Subcutaneous abdominal adipose tissue (tissue), 5 donors: ENCODE measurements around the gene SLC9C2.
A peak's percentile ranks its signal among the peaks of the same experiment; 100 is the strongest.

Source experiments
- H3K27ac ChIP-seq: one replicate; pipeline ENCODE4 v1.7.0; 2013; ENCODE audit warnings: low read depth, mild to moderate bottlenecking, inconsistent platforms, low read length, moderate library complexity
- H3K27me3 ChIP-seq, 5 donors: one replicate each; pipeline ENCODE4 v1.7.0; 2013; ENCODE audit warnings: low read length in 5 of 5, inconsistent platforms in 1 of 5; ENCODE audit not compliant: control insufficient read depth in 5 of 5, insufficient read depth in 4 of 5
- H3K36me3 ChIP-seq, 5 donors: one replicate each; pipeline ENCODE4 v1.7.0; 2013; ENCODE audit warnings: low read length in 5 of 5; ENCODE audit not compliant: control insufficient read depth in 5 of 5, insufficient read depth in 5 of 5
- H3K4me1 ChIP-seq, 5 donors: one replicate each; pipeline ENCODE4 v1.7.0; 2013; ENCODE audit warnings: low read length in 5 of 5, mild to moderate bottlenecking in 3 of 5, moderate library complexity in 1 of 5; ENCODE audit not compliant: control insufficient read depth in 5 of 5, insufficient read depth in 5 of 5
- H3K4me3 ChIP-seq, 5 donors: one replicate each; pipeline ENCODE4 v1.7.0; 2013; ENCODE audit warnings: low read length in 5 of 5, low read depth in 1 of 5
- H3K9ac ChIP-seq, 5 donors: one replicate each; pipeline ENCODE4 v1.7.0; 2013; ENCODE audit warnings: low read length in 5 of 5, mild to moderate bottlenecking in 4 of 5, moderate library complexity in 3 of 5
- H3K9me3 ChIP-seq, 5 donors: one replicate each; pipeline ENCODE4 v1.7.0; 2013; ENCODE audit warnings: low read length in 5 of 5; ENCODE audit not compliant: control insufficient read depth in 5 of 5
- donor health status: healthy.
- donor health status: healthy.
- donor health status: healthy.
- donor health status: healthy.
- donor health status: healthy.

Gene SLC9C2

GRCh38 chr1:173554541-173555250 lies 48.2 kb downstream of the SLC9C2 start:
- Histone ChIP-seq H3K27ac (no peak overlapping the region), H3K4me1 (peaks cover 0 to 5% (median 0%) of the 10 kb centered on the region in 5 donors), H3K9me3 (no peaks in the 10 kb centered on the region), H3K36me3 (no peaks in the 10 kb centered on the region), H3K9ac (no peak overlapping the region), H3K4me3 (no peak overlapping the region), H3K27me3 (no peaks in the 10 kb centered on the region)

- Histone ChIP-seq H3K36me3 (no peaks in the 10 kb centered on the region), H3K9me3 (no peaks in the 10 kb centered on the region), H3K27me3 (no peaks in the 10 kb centered on the region), H3K4me1 (no peaks in the 10 kb centered on the region), H3K27ac (no peak overlapping the region), H3K9ac (no peak overlapping the region), H3K4me3 (no peak overlapping the region)
Measured at GRCh38 chr1:173554089-173554488, 48.8 kb downstream of the SLC9C2 start.

GRCh38 chr1:173553312-173553711 lies 49.6 kb downstream of the SLC9C2 start:
- Histone ChIP-seq H3K4me3 (no peak overlapping the region), H3K36me3 (no peaks in the 10 kb centered on the region), H3K27me3 (no peaks in the 10 kb centered on the region), H3K9me3 (no peaks in the 10 kb centered on the region), H3K9ac (no peak overlapping the region), H3K4me1 (no peaks in the 10 kb centered on the region), H3K27ac (no peak overlapping the region)

GRCh38 chr1:173551699-173552098 lies 51.2 kb downstream of the SLC9C2 start:
- no peak overlapping the region for H3K27ac ChIP-seq
- H3K4me1 ChIP-seq, result no peaks in the 10 kb centered on the region
- H3K27me3 ChIP-seq, result no peaks in the 10 kb centered on the region
- H3K36me3 ChIP-seq, result no peaks in the 10 kb centered on the region
- H3K9ac ChIP-seq, result no peak overlapping the region
- no peak overlapping the region for H3K4me3 ChIP-seq
- no peaks in the 10 kb centered on the region for H3K9me3 ChIP-seq

- Histone ChIP-seq H3K27me3 (no peaks in the 10 kb centered on the region), H3K4me1 (no peaks in the 10 kb centered on the region), H3K27ac (no peak overlapping the region), H3K9me3 (no peaks in the 10 kb centered on the region), H3K4me3 (no peak overlapping the region), H3K36me3 (no peaks in the 10 kb centered on the region), H3K9ac (no peak overlapping the region)
Measured at GRCh38 chr1:173549813-173550212, 53.1 kb downstream of the SLC9C2 start.

GRCh38 chr1:173545688-173546087 lies 57.2 kb downstream of the SLC9C2 start:
- Histone ChIP-seq H3K27me3 (no peaks in the 10 kb centered on the region), H3K4me1 (no peaks in the 10 kb centered on the region), H3K9me3 (no peaks in the 10 kb centered on the region), H3K27ac (no peak overlapping the region), H3K36me3 (no peaks in the 10 kb centered on the region), H3K9ac (no peak overlapping the region), H3K4me3 (no peak overlapping the region)

- Histone ChIP-seq H3K27me3 (no peaks in the 10 kb centered on the region), H3K27ac (no peak overlapping the region), H3K9ac (no peak overlapping the region), H3K4me1 (peaks cover 0 to 24% (median 12%) of the 10 kb centered on the region in 5 donors), H3K9me3 (no peaks in the 10 kb centered on the region), H3K4me3 (no peak overlapping the region), H3K36me3 (no peaks in the 10 kb centered on the region)
Measured at GRCh38 chr1:173536223-173536622, 66.6 kb downstream of the SLC9C2 start.

GRCh38 chr1:173532237-173532636 lies 70.6 kb downstream of the SLC9C2 start:
- no peaks in the 10 kb centered on the region for H3K36me3 ChIP-seq
- no peaks in the 10 kb centered on the region for H3K27me3 ChIP-seq
- peaks cover 0 to 31% (median 12%) of the 10 kb centered on the region in 5 donors for H3K4me1 ChIP-seq
- no peak overlapping the region for H3K27ac ChIP-seq
- peak overlapping the region in 1 of 5 donors; percentile 18 for H3K4me3 ChIP-seq
- peak overlapping the region in 1 of 5 donors; percentile 35 for H3K9ac ChIP-seq
- H3K9me3 ChIP-seq, result no peaks in the 10 kb centered on the region

- no peaks in the 10 kb centered on the region for H3K36me3 ChIP-seq
- no peak overlapping the region for H3K4me3 ChIP-seq
- no peak overlapping the region for H3K9ac ChIP-seq
- H3K27me3 ChIP-seq, result no peaks in the 10 kb centered on the region
- no peaks in the 10 kb centered on the region for H3K9me3 ChIP-seq
- no peak overlapping the region for H3K27ac ChIP-seq
- peaks cover 0 to 41% (median 23%) of the 10 kb centered on the region in 5 donors for H3K4me1 ChIP-seq
Measured at GRCh38 chr1:173530795-173531693, 71.8 kb downstream of the SLC9C2 start.

GRCh38 chr1:173529106-173529505 lies 73.8 kb downstream of the SLC9C2 start:
- Histone ChIP-seq H3K27ac (peak overlapping the region; percentile 13), H3K9ac (peak overlapping the region in 1 of 5 donors; percentile 36), H3K4me1 (peaks cover 0 to 46% (median 25%) of the 10 kb centered on the region in 5 donors), H3K4me3 (no peak overlapping the region), H3K9me3 (no peaks in the 10 kb centered on the region), H3K36me3 (no peaks in the 10 kb centered on the region), H3K27me3 (no peaks in the 10 kb centered on the region)
